Measurements from ENCODE around the gene NCF2.

The NCF2 gene

GRCh38 chr1:183551924-183552323 is 38.3 kb downstream of the NCF2 start:
- FAIRE-seq = no peak

GRCh38 chr1:183550915-183551314 is 39.3 kb downstream of the NCF2 start:
- FAIRE-seq = no peak

GRCh38 chr1:183548116-183548515 is 42.1 kb downstream of the NCF2 start:
- no peak for FAIRE-seq

DNA sequence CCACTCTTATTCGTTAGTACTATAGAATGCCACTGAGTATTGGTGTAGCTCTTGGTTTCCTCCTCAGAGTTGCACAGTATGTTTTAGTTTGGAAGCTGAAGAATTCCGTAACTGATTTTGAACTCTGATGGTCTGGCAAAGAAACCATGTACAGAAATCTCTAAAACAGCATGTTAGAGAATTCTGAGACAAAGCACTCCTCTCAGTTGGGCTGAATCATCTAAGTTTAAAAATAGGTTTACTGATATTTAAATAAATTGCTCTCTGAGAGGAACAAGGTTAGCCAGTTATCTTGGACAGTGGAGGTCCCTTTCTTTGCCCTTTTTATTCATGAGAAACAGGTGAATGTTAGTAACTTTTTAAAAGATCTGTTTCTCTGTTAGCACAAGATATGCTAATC is 43.8 kb downstream of the NCF2 start:
- no peak for FAIRE-seq

DNA sequence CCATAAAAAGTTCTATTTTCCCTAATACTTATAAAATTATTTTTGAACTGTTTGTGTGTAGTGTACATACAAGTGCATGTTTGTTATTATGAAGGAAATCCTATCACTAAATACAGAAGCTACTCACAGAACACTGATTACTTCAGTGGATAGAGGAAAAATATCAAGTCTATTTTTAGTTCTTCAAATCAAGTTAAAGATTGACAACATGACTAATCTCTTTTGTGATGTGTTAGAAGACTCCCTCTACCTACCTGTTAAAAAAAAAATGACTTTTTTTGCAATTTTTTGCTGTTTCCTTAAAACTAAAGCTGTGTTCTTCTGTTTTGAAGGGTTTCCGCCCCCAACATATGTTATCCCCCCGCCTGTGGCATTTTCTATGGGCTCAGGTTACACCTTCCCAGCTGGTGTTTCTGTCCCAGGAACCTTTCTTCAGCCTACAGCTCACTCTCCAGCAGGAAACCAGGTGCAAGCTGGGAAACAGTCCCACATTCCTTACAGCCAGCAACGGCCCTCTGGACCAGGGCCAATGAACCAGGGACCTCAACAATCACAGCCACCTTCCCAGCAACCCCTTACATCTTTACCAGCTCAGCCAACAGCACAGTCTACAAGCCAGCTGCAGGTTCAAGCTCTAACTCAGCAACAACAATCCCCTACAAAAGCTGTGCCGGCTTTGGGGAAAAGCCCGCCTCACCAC is 45.5 kb downstream of the NCF2 start:
- no peak for FAIRE-seq

DNA sequence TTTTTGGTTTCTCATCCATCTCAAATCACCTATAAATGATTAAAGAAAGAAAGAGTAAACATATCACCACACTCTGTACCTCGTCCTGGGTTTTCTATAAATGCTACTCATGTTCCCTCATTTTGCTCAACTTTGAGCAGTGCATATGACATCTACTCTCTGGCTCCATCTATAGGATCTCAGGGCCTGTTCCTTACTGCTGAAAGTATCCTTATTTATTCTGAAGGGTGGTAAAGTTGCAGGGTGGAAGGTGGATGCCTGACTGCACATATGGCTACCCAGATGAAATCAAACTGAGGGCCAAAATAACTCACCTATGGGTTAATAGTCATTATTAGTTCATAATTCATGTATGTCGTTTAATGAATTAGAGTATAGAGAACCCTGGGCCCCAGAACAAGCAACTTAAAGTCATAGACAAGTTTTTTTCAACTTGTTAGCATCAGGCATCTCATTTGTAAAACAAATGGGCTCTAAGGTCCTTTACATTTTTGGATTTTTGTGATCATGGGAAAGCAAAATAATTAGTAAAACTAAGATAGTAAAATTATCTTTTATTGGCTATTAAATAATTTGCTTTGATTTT is 46.5 kb downstream of the NCF2 start:
- FAIRE-seq = no peak

GRCh38 chr1:183537405-183537804 is 52.9 kb downstream of the NCF2 start:
- FAIRE-seq = no peak

GRCh38 chr1:183533617-183534174 is 56.6 kb downstream of the NCF2 start:
- FAIRE-seq = no peak

DNA sequence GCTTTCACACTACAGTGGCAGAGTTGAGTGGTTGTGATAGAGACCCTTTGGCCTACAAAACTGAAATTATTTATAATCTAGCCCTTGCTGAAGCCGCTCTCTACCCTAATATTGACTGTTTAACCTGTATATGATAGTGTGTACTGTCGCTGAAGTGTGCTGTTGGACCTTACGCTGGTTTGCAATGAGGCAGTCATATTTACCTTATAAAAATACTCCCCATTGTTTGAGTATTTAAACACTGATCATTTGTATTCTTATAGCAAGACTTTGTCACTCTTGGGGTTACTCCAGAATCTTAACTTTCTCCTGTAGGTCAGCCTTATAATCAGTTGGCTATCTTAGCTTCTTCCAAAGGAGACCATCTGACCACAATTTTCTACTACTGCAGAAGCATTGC is 61.7 kb downstream of the NCF2 start:
- FAIRE-seq = no peak

GRCh38 chr1:183522104-183522503 is 68.2 kb downstream of the NCF2 start:
- no peak for FAIRE-seq

- no peak for FAIRE-seq
Measured at GRCh38 chr1:183520379-183520778, 69.9 kb downstream of the NCF2 start.

DNA sequence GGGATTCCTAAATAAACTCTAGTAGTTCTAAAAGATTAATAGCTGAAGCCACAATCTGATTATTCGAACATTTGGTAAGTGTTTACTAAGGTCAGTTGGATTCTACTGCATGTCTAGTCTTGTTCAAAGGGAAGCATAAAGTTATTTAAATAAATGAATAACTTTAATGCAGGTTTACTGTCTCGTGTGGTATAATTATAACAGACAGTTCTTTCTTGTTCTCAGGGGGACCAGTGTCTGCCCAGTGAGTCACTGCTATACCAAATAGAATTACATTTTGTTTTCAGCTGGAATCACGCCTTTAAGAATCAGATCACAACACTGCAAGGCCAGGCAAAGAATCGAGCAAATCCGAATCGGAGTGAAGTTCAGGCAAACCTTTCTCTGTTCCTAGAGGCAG is 72.9 kb downstream of the NCF2 start:
- FAIRE-seq = no peak

GRCh38 chr1:183516725-183517124 is 73.5 kb downstream of the NCF2 start:
- FAIRE-seq = no peak

DNA sequence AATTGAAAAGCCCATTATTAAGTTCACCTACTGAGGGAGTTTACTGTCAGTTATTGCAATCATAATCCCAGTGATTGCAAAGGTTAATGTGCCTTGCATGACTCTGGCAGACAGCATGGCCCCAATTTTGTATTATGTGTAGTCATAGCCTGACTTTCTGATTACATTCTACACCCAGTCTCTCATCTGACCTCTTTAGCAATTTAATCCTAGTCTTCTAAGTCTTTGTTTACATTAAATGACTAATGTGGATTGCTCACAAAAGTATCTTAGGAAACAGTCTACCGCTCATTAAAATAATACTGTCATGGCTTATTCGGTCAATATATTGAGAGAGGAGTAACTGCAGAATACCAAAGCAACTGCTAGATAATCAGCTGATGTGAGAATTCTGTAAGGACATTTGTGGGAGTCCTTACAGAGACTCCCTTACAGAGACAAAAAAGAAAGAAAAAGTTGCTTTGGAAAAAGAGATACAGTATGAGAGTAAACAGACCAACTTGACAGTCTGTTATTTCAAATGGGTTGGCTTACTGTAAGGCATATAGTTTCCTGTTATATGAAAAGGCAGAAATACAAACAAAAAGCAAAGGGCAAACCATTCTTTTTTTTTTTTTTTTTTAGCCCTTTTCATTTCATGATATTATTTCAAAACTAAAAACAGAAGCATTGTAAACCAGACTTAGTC is 75.1 kb downstream of the NCF2 start:
- no peak for FAIRE-seq

GRCh38 chr1:183514235-183514634 is 76.0 kb downstream of the NCF2 start:
- no peak for FAIRE-seq

DNA sequence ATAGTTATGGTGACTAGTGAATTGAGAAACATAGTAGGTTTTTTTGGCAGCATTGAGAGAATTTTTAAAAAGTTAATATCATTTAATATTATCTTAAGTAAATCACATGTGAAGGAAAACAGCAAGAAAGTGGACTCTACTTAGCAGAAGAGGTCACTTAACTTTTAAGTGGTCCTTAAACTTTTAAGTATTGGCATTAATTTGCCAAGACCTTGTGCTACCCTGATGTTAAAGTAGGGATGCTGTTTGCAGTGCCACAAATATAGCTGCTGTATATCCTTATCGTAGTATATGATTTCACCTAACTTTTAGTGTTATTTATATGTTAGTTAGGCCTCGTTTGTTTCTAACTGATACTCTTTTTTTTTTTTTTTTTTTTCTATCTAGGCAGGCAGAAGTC is 77.8 kb downstream of the NCF2 start:
- FAIRE-seq = no peak

DNA sequence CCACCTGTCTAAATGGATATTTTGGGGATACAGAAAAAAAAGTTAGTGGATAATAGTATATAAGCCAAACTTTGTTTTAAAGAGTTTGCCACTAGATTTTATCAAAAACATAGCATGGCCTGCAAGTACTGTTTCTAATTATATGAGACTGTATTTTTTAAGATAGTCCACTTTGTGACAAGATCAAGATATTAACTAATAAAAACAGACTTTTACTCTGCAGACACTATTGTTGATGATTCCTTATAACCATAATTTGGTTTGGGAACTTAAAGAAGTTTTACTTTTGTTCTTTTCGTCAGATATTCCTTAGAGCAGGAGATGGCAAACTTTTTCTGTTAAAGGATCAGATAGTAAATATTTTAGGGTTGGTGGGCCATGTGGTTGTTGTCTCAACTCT is 81.6 kb downstream of the NCF2 start:
- no peak for FAIRE-seq

- no peak for FAIRE-seq
Measured at GRCh38 chr1:183506561-183506960, 83.7 kb downstream of the NCF2 start.

Measured in colon (tissue), 2 donors.